NCI-H128 (cell line): ENCODE data around the gene HDHD3.
"Not testable (repeated sequence)": the region's sequence is repeated elsewhere in the genome, so short reads cannot be mapped to it uniquely, and the experiment has no call there.

Experiments used
- DNase-seq: peaks from one replicate; lab custom pipeline; 2025; ENCODE audit not compliant: unreplicated experiment; lab: John Stamatoyannopoulos, UW

Gene HDHD3

GRCh38 chr9:113376634-113377567 is at the start of gene HDHD3:
TSS of gene HDHD3 (minus strand) at chr9:113376986. CDS start at chr9:113374354, 2,632 bp downstream.
- peak; percentile 74 for DNase-seq

- no peak for DNase-seq
Observed at GRCh38 chr9:113425072-113425471, 48.3 kb upstream of the HDHD3 start.

- DNase-seq: no peak
Observed at GRCh38 chr9:113421726-113422125, 44.9 kb upstream of the HDHD3 start.

- DNase-seq: no peak
Observed at GRCh38 chr9:113417370-113417769, 40.6 kb upstream of the HDHD3 start.

GRCh38 chr9:113416149-113416721 is 39.4 kb upstream of the HDHD3 start:
- DNase-seq: no peak

- peak; percentile 93 for DNase-seq
Observed at GRCh38 chr9:113410207-113410864, 33.5 kb upstream of the HDHD3 start, which contains the start of the genes C9orf43 and POLE3. TSS of gene C9orf43 (plus strand) at chr9:113410747. CDS start at chr9:113413494, 2,747 bp downstream. TSS of gene POLE3 (minus strand) at chr9:113410675. CDS start at chr9:113410293, 382 bp downstream.

- DNase-seq: no peak
Observed at GRCh38 chr9:113409883-113410206, 33.1 kb upstream of the HDHD3 start.

GRCh38 chr9:113409481-113409880 is 32.7 kb upstream of the HDHD3 start:
- DNase-seq: no peak

GRCh38 chr9:113406873-113407511 is 30.2 kb upstream of the HDHD3 start:
- peak; percentile 5 for DNase-seq

GRCh38 chr9:113406353-113406752 is 29.6 kb upstream of the HDHD3 start:
- not testable (repeated sequence) for DNase-seq

- DNase-seq: no peak
Observed at GRCh38 chr9:113403646-113404045, 26.9 kb upstream of the HDHD3 start.

- peak; percentile 98 for DNase-seq
Observed at GRCh38 chr9:113401027-113401792, 24.4 kb upstream of the HDHD3 start, which contains the start of gene ALAD. TSS of gene ALAD (minus strand) at chr9:113401284. CDS start at chr9:113393559, 7,725 bp downstream.

- DNase-seq: no peak
Observed at GRCh38 chr9:113399646-113400200, 22.9 kb upstream of the HDHD3 start.

GRCh38 chr9:113398796-113399195 is 22.0 kb upstream of the HDHD3 start:
- no peak for DNase-seq

GRCh38 chr9:113397203-113397631 is 20.4 kb upstream of the HDHD3 start:
- no peak for DNase-seq

GRCh38 chr9:113395000-113395861 is 18.4 kb upstream of the HDHD3 start:
- no peak for DNase-seq

GRCh38 chr9:113393281-113393680 is 16.5 kb upstream of the HDHD3 start:
- DNase-seq: no peak

GRCh38 chr9:113391917-113392316 is 15.1 kb upstream of the HDHD3 start:
- no peak for DNase-seq
